A549 (cell line): ENCODE data around the gene C1orf50. TPM values are rescaled to one million over a fixed set of nuclear protein-coding genes. Genes with fewer than 3 reads are reported as not detected.
"Not testable (repeated sequence)": the region's sequence is repeated elsewhere in the genome, so short reads cannot be mapped to it uniquely, and the experiment has no call there.

Source experiments
- ATAC-seq, 2 experiments: fragments of 200-7000 bp in 1 of 2; fragments of >200 bp in 1 of 2; cut with Nextera tagmentation in 1 of 2; cut with Tn5 transposase in 1 of 2; 3 replicates each; pipeline versions ENCODE4 v1.8.0 to v1.9.1; 2018 to 2020; ENCODE audit warnings: mild to moderate bottlenecking in 1 of 2, moderate library complexity in 1 of 2
- CTCF ChIA-PET: fragments of 300-600 bp; sonication (Branson Sonifier 250); formaldehyde crosslinking; extraction: SDS; loops from one replicate; lab custom pipeline; 2021; ENCODE audit warnings: antibody characterized with exemption, inconsistent platforms; lab: Yijun Ruan, JAX
- POLR2A ChIA-PET: fragments of 350-600 bp; formaldehyde crosslinking; extraction: SDS; loops from one replicate; lab custom pipeline; 2021; ENCODE audit warnings: antibody characterized with exemption, inconsistent platforms; lab: Yijun Ruan, JAX
- DNase-seq, 2 experiments: peaks; one replicate each; pipeline versions ENCODE4 v3.0.0 to v3.0.0-alpha.2; 2011 to 2016; ENCODE audit warnings: low read depth in 1 of 2, low spot score in 1 of 2
- FAIRE-seq: peaks from 2 replicates; lab custom pipeline; 2011; peaks lifted over from hg19 to GRCh38; lab: Jason Lieb, UNC
- H3K27ac ChIP-seq, 2 experiments: fragments of >200 bp; sonication (Bioruptor Twin); formaldehyde crosslinking; 3 replicates each; pipeline ENCODE4 v1.5.1; 2016 to 2017
- H3K4me1 ChIP-seq: fragments of >200 bp; sonication (Bioruptor Twin); formaldehyde crosslinking; 3 replicates; pipeline ENCODE4 v1.6.1; 2016
- H3K4me2 ChIP-seq: fragments of >200 bp; sonication (Bioruptor Twin); formaldehyde crosslinking; 3 replicates; pipeline ENCODE4 v1.6.1; 2016
- H3K4me3 ChIP-seq: fragments of >200 bp; sonication (Bioruptor Twin); formaldehyde crosslinking; 3 replicates; pipeline ENCODE4 v1.5.1; 2016
- H3K9me3 ChIP-seq: fragments of >200 bp; sonication (Bioruptor Twin); formaldehyde crosslinking; 3 replicates; pipeline ENCODE4 v1.6.1; 2016
- CTCF ChIP-seq: fragments of >200 bp; sonication (Bioruptor Twin); formaldehyde crosslinking; IDR thresholded peaks from 3 replicates; pipeline ENCODE4 v1.5.1; 2016
- EHF ChIP-seq: fragments of 250-450 bp; sonication (Bioruptor Pico); IDR thresholded peaks from 2 replicates; pipeline ENCODE4 v1.5.0; 2020; ENCODE audit warnings: mild to moderate bottlenecking
- ESRRA ChIP-seq: fragments of 150-350 bp; IDR thresholded peaks from 2 replicates; pipeline ENCODE4 v1.6.1; 2014; ENCODE audit warnings: mild to moderate bottlenecking, low read length, borderline replicate concordance
- FOSL2 ChIP-seq, 2 experiments: fragments of 450-650 bp in 1 of 2; fragments of >200 bp in 1 of 2; sonication (Bioruptor Twin) in 1 of 2; formaldehyde crosslinking; IDR thresholded peaks; 2 replicates each; pipeline versions ENCODE4 v1.5.0 to v1.6.1; 2016 to 2020; ENCODE audit warnings: mild to moderate bottlenecking in 1 of 2, moderate library complexity in 1 of 2
- GATA3 ChIP-seq: IDR thresholded peaks from 2 replicates; pipeline ENCODE4 v1.6.1; 2012; ENCODE audit warnings: borderline replicate concordance
- HMGXB4 ChIP-seq: fragments of 250-450 bp; sonication (Bioruptor Pico); IDR thresholded peaks from 2 replicates; pipeline ENCODE4 v1.5.0; 2021; ENCODE audit warnings: mild to moderate bottlenecking, moderate library complexity, borderline replicate concordance
- HOXB13 ChIP-seq: fragments of 250-450 bp; sonication (Bioruptor Pico); IDR thresholded peaks from 2 replicates; pipeline ENCODE4 v1.5.0; 2020; ENCODE audit warnings: low read depth, mild to moderate bottlenecking, moderate library complexity
- HOXB5 ChIP-seq: fragments of 250-450 bp; sonication (Bioruptor Pico); IDR thresholded peaks from 2 replicates; pipeline ENCODE4 v1.5.0; 2020; ENCODE audit warnings: mild to moderate bottlenecking, moderate library complexity
- NFE2L2 ChIP-seq: fragments of 150-350 bp; conservative IDR thresholded peaks from 2 replicates; pipeline ENCODE4 v1.6.1; 2014; ENCODE audit warnings: low read length
- NPAS2 ChIP-seq: fragments of 250-450 bp; sonication (Bioruptor Pico); IDR thresholded peaks from 2 replicates; pipeline ENCODE4 v1.8.0; 2022; ENCODE audit warnings: mild to moderate bottlenecking, moderate library complexity, borderline replicate concordance
- RAD21 ChIP-seq, 2 experiments: fragments of >200 bp in 1 of 2; sonication (Bioruptor Twin) in 1 of 2; formaldehyde crosslinking in 1 of 2; IDR thresholded peaks in 1 of 2; conservative IDR thresholded peaks in 1 of 2; 2 replicates in 1 of 2; 3 replicates in 1 of 2; pipeline ENCODE4 v1.6.1; 2012 to 2018; ENCODE audit warnings: inconsistent platforms in 1 of 2
- SMC3 ChIP-seq: fragments of >200 bp; sonication (Bioruptor Twin); formaldehyde crosslinking; IDR thresholded peaks from 3 replicates; pipeline ENCODE4 v1.6.1; 2018; ENCODE audit warnings: inconsistent platforms
- WGBS: methylation state at CpG from one replicate; pipeline ENCODE4 v1.1.6; 2017; ENCODE audit errors: missing lambda C conversion rate; 5-methylcytosine and 5-hydroxymethylcytosine counted together
- polyA plus RNA-seq, 4 experiments: library from polyadenylated mRNA; depleted of rRNA in 3 of 4; stranded (reverse); fragments of >200 nt; fragmentation: RNase III in 1 of 4; extraction: RNeasy Plus Mini Kit Qiagen cat#74134 plus additional on column Dnase treatment in 1 of 4; gene quantifications; 2 replicates in 3 of 4; 3 replicates in 1 of 4; pipeline ENCODE4 v1.2.3, GENCODE V29; 2011 to 2017

C1orf50 gene
- polyA plus RNA-seq, 2 of the 4 experiments (the other 2 are of a cell fraction): 1.9 to 2.6 TPM

- 90% methylated on average over 8 of the region's 8 CpGs for WGBS
- CTCF ChIA-PET, ATAC-seq, H3K27ac ChIP-seq, FAIRE-seq, DNase-seq, H3K4me3 ChIP-seq, POLR2A ChIA-PET, H3K9me3 ChIP-seq, H3K4me1 ChIP-seq, H3K4me2 ChIP-seq: not testable (repeated sequence)
Observed at GRCh38 chr1:42751511-42752070, 15.5 kb upstream of the C1orf50 start.

GRCh38 chr1:42752284-42752683 lies 14.8 kb upstream of the C1orf50 start:
- ChIA-PET CTCF (interaction anchor here (1.1 to 1.3 kb wide), 2 partner anchors 10 to 14 kb away, joined by 3 to 5 read pairs; partner anchors contain the start of gene P3H1), POLR2A (no interaction called here)
- H3K4me3 ChIP-seq: no peak overlapping the region
- H3K27ac ChIP-seq: no peak overlapping the region
- DNase-seq: no peak
- ATAC-seq: no peak
- no peak overlapping the region for H3K4me2 ChIP-seq
- no peak for FAIRE-seq
- no peaks in the 10 kb centered on the region for H3K4me1 ChIP-seq
- 88% methylated on average over 6 of the region's 6 CpGs for WGBS
- TF ChIP-seq NPAS2 (no peak), EHF (no peak)
- no peaks in the 10 kb centered on the region for H3K9me3 ChIP-seq

- FAIRE-seq (no peak), ATAC-seq (no peak), DNase-seq (no peak)
- TF ChIP-seq NFE2L2 (no peak), FOSL2 (IDR thresholded peaks at IDR 0.05) (no peak), FOSL2 (CRISPR knock-in tag; IDR thresholded peaks at IDR 0.05) (peak; percentile 33; the same call in 1 of the 2 replicates)
- no peak overlapping the region for H3K27ac ChIP-seq
- CTCF ChIA-PET: interaction anchor here (0.6 to 1.3 kb wide), 3 partner anchors 9 to 791 kb away, joined by 3 to 5 read pairs (median 3); partner anchors contain the start of gene P3H1
- H3K4me1 ChIP-seq: no peaks in the 10 kb centered on the region
- no peak overlapping the region for H3K4me2 ChIP-seq
- no peaks in the 10 kb centered on the region for H3K9me3 ChIP-seq
- POLR2A ChIA-PET: no interaction called here
- H3K4me3 ChIP-seq: no peak overlapping the region
- WGBS: 91% methylated on average over 1 of the region's 1 CpG
Observed at GRCh38 chr1:42753070-42753469, 14.0 kb upstream of the C1orf50 start.

- peak; percentile 56 to 70 for DNase-seq
- Histone ChIP-seq H3K27ac (no peak overlapping the region), H3K4me2 (no peak overlapping the region), H3K9me3 (no peaks in the 10 kb centered on the region), H3K4me1 (no peaks in the 10 kb centered on the region), H3K4me3 (no peak overlapping the region)
- ChIA-PET CTCF (interaction anchor here (0.5 to 5.2 kb wide), 13 partner anchors 9 to 583 kb away, joined by 3 to 21 read pairs (median 3); partner anchors contain the start of genes C1orf50 and P3H1), POLR2A (interaction anchor here (1.4 kb wide), 1 partner anchor 10 kb away, joined by 4 read pairs; the partner anchor contains the start of genes C1orf50 and P3H1)
- peak; percentile 91 to 93 for ATAC-seq
- TF ChIP-seq RAD21 (conservative IDR thresholded peaks at IDR 0.05 in 1 of 2, IDR thresholded peaks at IDR 0.05 in 1 of 2) (peak; percentile 30 to 33; a peak in 3 of 5 replicates), NPAS2 (no peak), SMC3 (peak; percentile 45), CTCF (peak; percentile 50), HOXB5 (no peak), ESRRA (no peak), HMGXB4 (no peak), GATA3 (no peak), HOXB13 (CRISPR knock-in tag) (no peak)
- FAIRE-seq: no peak
- WGBS: 64% methylated on average over 17 of the region's 17 CpGs
Observed at GRCh38 chr1:42756956-42757891, 9.8 kb upstream of the C1orf50 start.
